HEK293T (cell line): ENCODE measurements around the gene STARD3NL.

ENCODE experiments used
- CTCF ChIA-PET: fragments of 350-600 bp; formaldehyde crosslinking; extraction: SDS; loops from one replicate; lab custom pipeline; 2021; ENCODE audit warnings: antibody characterized with exemption, inconsistent platforms; lab: Yijun Ruan, JAX
- POLR2A ChIA-PET: fragments of 350-600 bp; formaldehyde crosslinking; extraction: SDS; loops from one replicate; lab custom pipeline; 2020; ENCODE audit warnings: antibody characterized with exemption, inconsistent platforms; lab: Yijun Ruan, JAX
- DNase-seq: peaks from one replicate; pipeline ENCODE4 v3.0.0; 2012; ENCODE audit warnings: mixed read lengths; ENCODE audit errors: extremely low spot score
- ARNT ChIP-seq: fragments of 450-650 bp; IDR thresholded peaks from 2 replicates; pipeline ENCODE4 v1.6.1; 2017; ENCODE audit warnings: mild to moderate bottlenecking
- BHLHE40 ChIP-seq: fragments of 450-650 bp; IDR thresholded peaks from 2 replicates; pipeline ENCODE4 v1.6.1; 2016; ENCODE audit warnings: mild to moderate bottlenecking, moderate library complexity, borderline replicate concordance
- CTBP1 ChIP-seq: fragments of 450-650 bp; IDR thresholded peaks from 2 replicates; pipeline ENCODE4 v1.6.1; 2016; ENCODE audit warnings: borderline replicate concordance
- ELF4 ChIP-seq: fragments of 450-650 bp; IDR thresholded peaks from 2 replicates; pipeline ENCODE4 v1.6.1; 2017; ENCODE audit warnings: antibody characterized with exemption
- FOXA1 ChIP-seq: fragments of 450-650 bp; IDR thresholded peaks from 2 replicates; pipeline ENCODE4 v1.6.1; 2016; ENCODE audit warnings: mild to moderate bottlenecking
- FOXK2 ChIP-seq: fragments of 450-650 bp; IDR thresholded peaks from 2 replicates; pipeline ENCODE4 v1.6.1; 2016; ENCODE audit warnings: mild to moderate bottlenecking
- FOXM1 ChIP-seq: fragments of 450-650 bp; IDR thresholded peaks from 2 replicates; pipeline ENCODE4 v1.6.1; 2017; ENCODE audit warnings: mild to moderate bottlenecking, borderline replicate concordance
- HDGF ChIP-seq: fragments of 450-650 bp; IDR thresholded peaks from 2 replicates; pipeline ENCODE4 v1.6.1; 2017; ENCODE audit warnings: antibody characterized with exemption, borderline replicate concordance
- L3MBTL2 ChIP-seq: fragments of 450-650 bp; conservative IDR thresholded peaks from 2 replicates; pipeline ENCODE4 v1.6.1; 2016; ENCODE audit warnings: mild to moderate bottlenecking
- LEF1 ChIP-seq: fragments of 450-650 bp; IDR thresholded peaks from 2 replicates; pipeline ENCODE4 v1.6.1; 2017; ENCODE audit warnings: mild to moderate bottlenecking, borderline replicate concordance
- NFRKB ChIP-seq: fragments of 450-650 bp; IDR thresholded peaks from 2 replicates; pipeline ENCODE4 v1.6.1; 2016; ENCODE audit warnings: mild to moderate bottlenecking, moderate library complexity
- SP1 ChIP-seq: fragments of 450-650 bp; IDR thresholded peaks from 2 replicates; pipeline ENCODE4 v1.6.1; 2017
- SUZ12 ChIP-seq: fragments of 450-650 bp; IDR thresholded peaks from 2 replicates; pipeline ENCODE4 v1.6.1; 2016; ENCODE audit warnings: mild to moderate bottlenecking
- TARDBP ChIP-seq: fragments of 450-650 bp; IDR thresholded peaks from 2 replicates; pipeline ENCODE4 v1.6.1; 2016
- ZNF384 ChIP-seq: fragments of 450-650 bp; IDR thresholded peaks from 2 replicates; pipeline ENCODE4 v1.6.1; 2016
- TF ChIP-seq, protein P1 (sequence below): fragments of 450-650 bp; IDR thresholded peaks from 2 replicates; pipeline ENCODE4 v1.6.1; 2016

STARD3NL gene

DNA sequence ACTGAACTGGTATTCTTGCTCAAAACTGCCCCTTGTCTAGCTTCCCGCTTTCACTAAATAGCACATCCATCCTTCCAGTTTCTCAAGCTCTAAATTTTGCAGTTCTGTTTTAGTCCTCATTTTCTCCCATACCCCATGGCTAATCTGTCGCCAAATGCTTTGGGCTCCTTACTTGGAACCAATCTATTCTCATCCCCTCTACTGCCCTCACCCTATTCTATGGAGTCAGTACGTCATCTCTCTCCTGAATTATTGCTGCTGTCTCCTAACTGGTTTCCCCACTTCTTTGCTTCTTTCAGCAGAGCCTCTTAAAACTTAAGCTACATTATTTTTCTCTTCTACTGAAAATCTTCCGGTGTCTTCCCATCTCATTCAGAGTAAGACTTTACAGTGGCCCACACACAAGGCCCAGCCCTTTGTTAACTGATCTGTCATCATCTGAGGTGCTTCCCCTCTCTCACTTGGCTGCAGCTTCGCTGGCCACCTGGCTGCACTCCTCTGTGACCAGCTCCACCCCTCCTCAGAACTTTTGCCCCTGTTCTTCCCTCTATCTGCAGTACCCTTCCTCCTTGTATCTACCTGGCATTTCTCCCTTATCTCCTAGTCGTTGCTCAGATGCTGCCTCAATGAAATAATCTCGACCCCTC, 9.9 kb downstream of the STARD3NL start:
- ChIA-PET CTCF (interaction anchor here (0.8 to 1.0 kb wide), 2 partner anchors 8 to 28 kb away, joined by 3 read pairs; no protein-coding TSS in a partner anchor), POLR2A (interaction anchor here (2.0 kb wide), 1 partner anchor 10 kb away, joined by 6 read pairs; the partner anchor contains the start of gene STARD3NL)
- TF ChIP-seq ZNF384 (no peak), CTBP1 (no peak), ARNT (no peak), ELF4 (no peak), L3MBTL2 (no peak), NFRKB (no peak)
- no peak for DNase-seq

- TF ChIP-seq BHLHE40 (no peak), CTBP1 (no peak), FOXK2 (no peak), ARNT (no peak), FOXA1 (no peak), ELF4 (no peak), SUZ12 (no peak), FOXM1 (no peak), NFRKB (no peak), SP1 (no peak), TARDBP (no peak), L3MBTL2 (no peak), HDGF (no peak), ZNF384 (no peak), LEF1 (no peak)
- TF ChIP-seq, protein P1, sequence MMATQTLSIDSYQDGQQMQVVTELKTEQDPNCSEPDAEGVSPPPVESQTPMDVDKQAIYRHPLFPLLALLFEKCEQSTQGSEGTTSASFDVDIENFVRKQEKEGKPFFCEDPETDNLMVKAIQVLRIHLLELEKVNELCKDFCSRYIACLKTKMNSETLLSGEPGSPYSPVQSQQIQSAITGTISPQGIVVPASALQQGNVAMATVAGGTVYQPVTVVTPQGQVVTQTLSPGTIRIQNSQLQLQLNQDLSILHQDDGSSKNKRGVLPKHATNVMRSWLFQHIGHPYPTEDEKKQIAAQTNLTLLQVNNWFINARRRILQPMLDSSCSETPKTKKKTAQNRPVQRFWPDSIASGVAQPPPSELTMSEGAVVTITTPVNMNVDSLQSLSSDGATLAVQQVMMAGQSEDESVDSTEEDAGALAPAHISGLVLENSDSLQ = no peak
- ChIA-PET CTCF (no interaction called here), POLR2A (no interaction called here)
- no peak for DNase-seq
These were observed 11.3 kb downstream of the STARD3NL start for GRCh38 chr7:38189231-38189938.

DNA sequence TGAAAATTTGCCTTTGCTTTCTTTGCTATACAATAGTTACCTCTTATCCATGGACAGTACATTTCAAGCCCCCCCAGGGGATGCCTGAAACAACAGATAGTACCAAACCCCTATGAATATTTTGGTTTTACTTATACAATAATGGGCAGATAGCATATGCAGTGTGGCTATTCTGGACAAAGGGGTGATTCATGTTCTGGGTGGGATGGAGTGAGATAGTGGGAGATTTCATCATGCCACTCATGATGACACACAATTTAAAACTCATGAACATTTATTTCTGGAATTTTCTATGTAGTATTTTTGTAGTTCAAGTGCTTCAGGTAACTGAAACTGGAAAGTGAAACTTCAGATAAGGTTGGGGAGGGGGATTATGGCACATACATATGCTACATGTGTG, 12.0 kb downstream of the STARD3NL start:
- DNase-seq = no peak
- CTCF ChIA-PET = no interaction called here
- no peak for TF ChIP-seq NFRKB
- TF ChIP-seq, protein P1 = no peak
- TF ChIP-seq LEF1 = no peak
- TF ChIP-seq HDGF = no peak
- POLR2A ChIA-PET = no interaction called here

DNA sequence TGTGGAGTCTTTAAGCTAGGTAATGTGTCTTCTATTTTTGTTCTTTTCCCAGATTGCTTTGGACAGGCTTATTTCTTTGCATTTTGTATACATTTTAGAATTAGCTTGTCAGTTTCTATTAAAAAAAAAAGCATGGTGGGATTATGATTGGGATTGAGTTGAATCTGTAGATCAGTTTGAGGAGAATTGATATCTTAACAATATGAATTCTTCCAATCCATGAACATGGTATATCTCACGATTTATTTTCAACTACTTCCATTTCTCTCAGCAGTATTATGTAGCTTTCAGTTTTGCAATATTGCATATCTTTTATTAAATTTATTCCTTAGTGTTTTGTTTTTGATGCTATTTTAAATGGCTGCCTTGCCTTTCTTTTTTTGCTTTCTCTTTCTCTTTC, 13.7 kb downstream of the STARD3NL start:
- ChIA-PET POLR2A (no interaction called here), CTCF (no interaction called here)
- TF ChIP-seq SUZ12 (no peak), FOXM1 (no peak), CTBP1 (no peak), LEF1 (no peak), TARDBP (no peak), FOXA1 (no peak), L3MBTL2 (no peak), ZNF384 (no peak), NFRKB (no peak), SP1 (no peak), ELF4 (no peak), FOXK2 (no peak), ARNT (no peak), HDGF (no peak)
- TF ChIP-seq, protein P1 = no peak
- no peak for DNase-seq

- TF ChIP-seq SUZ12 (no peak), ARNT (no peak), ZNF384 (no peak), L3MBTL2 (no peak), HDGF (no peak), SP1 (no peak), NFRKB (no peak)
- CTCF ChIA-PET = no interaction called here
- POLR2A ChIA-PET = no interaction called here
- no peak for DNase-seq
These were observed 14.3 kb downstream of the STARD3NL start for GRCh38 chr7:38192327-38192726.

- ChIA-PET POLR2A (no interaction called here), CTCF (interaction anchor here (0.8 to 4.5 kb wide), 4 partner anchors 19 to 294 kb away, joined by 3 to 35 read pairs (median 4); no protein-coding TSS in a partner anchor)
- DNase-seq = no peak
- TF ChIP-seq FOXK2 = no peak
- no peak for TF ChIP-seq ELF4
- TF ChIP-seq FOXA1 = no peak
- no peak for TF ChIP-seq BHLHE40
These were observed 18.0 kb downstream of the STARD3NL start for GRCh38 chr7:38195804-38196595.
